Fibroblast of mammary gland (primary cell): ENCODE measurements around the gene ERVFRD-1.

ENCODE experiments used
- DNase-seq: peaks from one replicate; pipeline ENCODE4 v3.0.0-alpha.2; 2010; ENCODE audit warnings: low read depth
- H3K4me3 ChIP-seq: 2 replicates; pipeline ENCODE4 v1.5.1; 2011; ENCODE audit warnings: low read depth, mild to moderate bottlenecking, low read length, moderate library complexity; ENCODE audit not compliant: control insufficient read depth
- CTCF ChIP-seq: conservative IDR thresholded peaks from 2 replicates; pipeline ENCODE4 v1.5.1; 2011; ENCODE audit warnings: low read depth, low read length, inconsistent platforms; ENCODE audit not compliant: control insufficient read depth, insufficient read depth

The ERVFRD-1 gene, protein sequence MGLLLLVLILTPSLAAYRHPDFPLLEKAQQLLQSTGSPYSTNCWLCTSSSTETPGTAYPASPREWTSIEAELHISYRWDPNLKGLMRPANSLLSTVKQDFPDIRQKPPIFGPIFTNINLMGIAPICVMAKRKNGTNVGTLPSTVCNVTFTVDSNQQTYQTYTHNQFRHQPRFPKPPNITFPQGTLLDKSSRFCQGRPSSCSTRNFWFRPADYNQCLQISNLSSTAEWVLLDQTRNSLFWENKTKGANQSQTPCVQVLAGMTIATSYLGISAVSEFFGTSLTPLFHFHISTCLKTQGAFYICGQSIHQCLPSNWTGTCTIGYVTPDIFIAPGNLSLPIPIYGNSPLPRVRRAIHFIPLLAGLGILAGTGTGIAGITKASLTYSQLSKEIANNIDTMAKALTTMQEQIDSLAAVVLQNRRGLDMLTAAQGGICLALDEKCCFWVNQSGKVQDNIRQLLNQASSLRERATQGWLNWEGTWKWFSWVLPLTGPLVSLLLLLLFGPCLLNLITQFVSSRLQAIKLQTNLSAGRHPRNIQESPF

GRCh38 chr6:11110921-11111768, at the start of gene ERVFRD-1:
ERVFRD-1 (minus strand) TSS chr6:11111725; CDS start chr6:11105310, 6,415 bp downstream.
- DNase-seq = no peak
- no peak within 1 kb of the TSS for H3K4me3 ChIP-seq
- TF ChIP-seq CTCF = no peak

- DNase-seq = peak; percentile 59
- no peak overlapping the region for H3K4me3 ChIP-seq
- no peak for TF ChIP-seq CTCF
Observed at GRCh38 chr6:11160199-11160598, 48.7 kb upstream of the ERVFRD-1 start.

GRCh38 chr6:11155589-11155988, 44.1 kb upstream of the ERVFRD-1 start:
- no peak for TF ChIP-seq CTCF
- H3K4me3 ChIP-seq = no peak overlapping the region
- no peak for DNase-seq

DNA sequence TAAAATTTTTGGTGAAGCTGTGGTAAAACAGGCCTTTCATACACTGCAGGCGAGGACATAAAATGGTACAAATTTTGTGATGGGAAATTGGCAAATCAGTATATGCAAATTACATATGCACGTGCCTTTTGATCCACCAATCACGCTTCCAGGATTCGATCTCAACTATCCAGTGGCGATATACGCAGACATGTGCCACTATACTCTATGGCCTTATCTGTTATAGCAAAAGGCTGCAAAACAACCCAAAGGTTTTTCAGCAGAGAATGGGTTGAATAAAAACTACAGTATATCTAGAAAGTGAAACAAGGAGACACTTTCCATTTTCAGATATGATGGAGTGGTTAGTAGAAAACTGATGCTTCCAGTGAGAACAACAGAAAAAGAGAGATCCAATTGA, 41.9 kb upstream of the ERVFRD-1 start:
- no peak for DNase-seq
- H3K4me3 ChIP-seq = no peak overlapping the region
- TF ChIP-seq CTCF = no peak

- no peak for TF ChIP-seq CTCF
- no peak overlapping the region for H3K4me3 ChIP-seq
- DNase-seq = no peak
Observed at GRCh38 chr6:11152581-11152980, 41.1 kb upstream of the ERVFRD-1 start.

GRCh38 chr6:11151488-11151887, 40.0 kb upstream of the ERVFRD-1 start:
- no peak for DNase-seq
- no peak for TF ChIP-seq CTCF

More at GRCh38 chr6:11151488-11151887, 40.0 kb upstream of the ERVFRD-1 start:
- no peak overlapping the region for H3K4me3 ChIP-seq
